ENCODE results near the gene NDUFS3.

NDUFS3 gene

GRCh38 chr11:47592251-47592650 lies 13.4 kb downstream of the NDUFS3 start:
- DNase-seq, result no peak

- DNase-seq, result no peak
Measured at GRCh38 chr11:47592970-47593369, 14.1 kb downstream of the NDUFS3 start.

GRCh38 chr11:47593492-47593933 lies 14.6 kb downstream of the NDUFS3 start:
- DNase-seq, result no peak

GRCh38 chr11:47593934-47594855 lies 15.3 kb downstream of the NDUFS3 start, which contains the start of gene C1QTNF4:
TSS of gene C1QTNF4 (minus strand) at chr11:47594411. CDS start at chr11:47590810, 3,601 bp downstream.
- DNase-seq, result no peak

- DNase-seq, result no peak
Measured at GRCh38 chr11:47595029-47595428, 16.2 kb downstream of the NDUFS3 start.

- DNase-seq, result no peak
Measured at GRCh38 chr11:47595967-47596366, 17.1 kb downstream of the NDUFS3 start.

- DNase-seq, result no peak
Measured at GRCh38 chr11:47599902-47600301, 21.0 kb downstream of the NDUFS3 start.

- no peak for DNase-seq
Measured at GRCh38 chr11:47603295-47603694, 24.4 kb downstream of the NDUFS3 start.

GRCh38 chr11:47605921-47606320 lies 27.0 kb downstream of the NDUFS3 start:
- DNase-seq, result no peak

- DNase-seq, result no peak
Measured at GRCh38 chr11:47606731-47607130, 27.9 kb downstream of the NDUFS3 start.

GRCh38 chr11:47607380-47607779 lies 28.5 kb downstream of the NDUFS3 start:
- no peak for DNase-seq

GRCh38 chr11:47609675-47610074 lies 30.8 kb downstream of the NDUFS3 start:
- DNase-seq, result no peak

- DNase-seq, result no peak
Measured at GRCh38 chr11:47611348-47611794, 32.5 kb downstream of the NDUFS3 start.

- no peak for DNase-seq
Measured at GRCh38 chr11:47615249-47615648, 36.4 kb downstream of the NDUFS3 start.

- DNase-seq, result peak; percentile 7
Measured at GRCh38 chr11:47616726-47617416, 38.0 kb downstream of the NDUFS3 start.

GRCh38 chr11:47617417-47617809 lies 38.5 kb downstream of the NDUFS3 start:
- no peak for DNase-seq

- no peak for DNase-seq
Measured at GRCh38 chr11:47620836-47621378, 42.0 kb downstream of the NDUFS3 start.

- DNase-seq, result no peak
Measured at GRCh38 chr11:47626234-47626633, 47.4 kb downstream of the NDUFS3 start.

GRCh38 chr11:47628026-47628425 lies 49.2 kb downstream of the NDUFS3 start:
- no peak for DNase-seq

GRCh38 chr11:47631473-47631872 lies 52.6 kb downstream of the NDUFS3 start:
- no peak for DNase-seq

Data from activated naive CD4-positive, alpha-beta T cell treated with Interleukin-2 at 50 U/mL for 16 hours (primary cell).